CD14-positive monocyte (primary cell): ENCODE results near the gene ADGRG7. TPM values are rescaled to one million over a fixed set of nuclear protein-coding genes. Genes with fewer than 3 reads are reported as not detected.

Experiments used
- DNase-seq, 3 donors: peaks; one replicate each; pipeline ENCODE4 v3.0.0-alpha.2; 2011 to 2022
- H2AFZ ChIP-seq: 2 replicates; pipeline ENCODE4 v1.6.0; 2012; ENCODE audit warnings: mild to moderate bottlenecking, low read depth, low read length, inconsistent platforms; ENCODE audit not compliant: insufficient read depth, poor library complexity, severe bottlenecking
- H3K27ac ChIP-seq, 2 donors: 1 replicate in 1 of 2; 2 replicates in 1 of 2; pipeline ENCODE4 v1.5.1; 2012 to 2013; ENCODE audit warnings: low read length in 2 of 2, control low read depth in 1 of 2, inconsistent platforms in 1 of 2, low read depth in 1 of 2, mild to moderate bottlenecking in 1 of 2
- H3K27me3 ChIP-seq, 2 donors: one replicate each; pipeline versions ENCODE4 v1.6.0 to v1.6.1; 2011 to 2013; ENCODE audit warnings: low read length in 2 of 2; ENCODE audit not compliant: control insufficient read depth in 2 of 2, insufficient read depth in 2 of 2
- H3K36me3 ChIP-seq, 2 donors: replicated peaks in 1 of 2; 1 replicate in 1 of 2; 2 replicates in 1 of 2; pipeline versions ENCODE4 v1.5.1 to v1.6.1; 2012 to 2013; ENCODE audit warnings: low read length in 2 of 2, control low read depth in 1 of 2, inconsistent platforms in 1 of 2, mild to moderate bottlenecking in 1 of 2; ENCODE audit not compliant: insufficient read depth in 2 of 2, control insufficient read depth in 1 of 2
- H3K4me1 ChIP-seq, 2 donors: 1 replicate in 1 of 2; 2 replicates in 1 of 2; pipeline versions ENCODE4 v1.5.1 to v1.6.1; 2012 to 2013; ENCODE audit warnings: low read length in 2 of 2, control low read depth in 1 of 2, inconsistent platforms in 1 of 2, mild to moderate bottlenecking in 1 of 2, moderate library complexity in 1 of 2; ENCODE audit not compliant: insufficient read depth in 2 of 2, control insufficient read depth in 1 of 2
- H3K4me2 ChIP-seq: replicated peaks from 2 replicates; pipeline ENCODE3; 2012; ENCODE audit warnings: low read length, moderate library complexity, mild to moderate bottlenecking; ENCODE audit not compliant: poor library complexity, severe bottlenecking; ENCODE audit errors: extremely low read depth
- H3K4me3 ChIP-seq, 3 experiments: fragments of 200-600 bp in 1 of 3; sonication (generic) in 1 of 3; replicated peaks in 1 of 3; 1 replicate in 2 of 3; 2 replicates in 1 of 3; pipeline ENCODE4 v1.5.1; 2011 to 2013; ENCODE audit warnings: low read length in 3 of 3, mild to moderate bottlenecking in 3 of 3, control low read depth in 2 of 3, low read depth in 2 of 3, inconsistent platforms in 1 of 3, moderate library complexity in 1 of 3
- H3K79me2 ChIP-seq: 2 replicates; pipeline ENCODE4 v1.6.0; 2012; ENCODE audit warnings: mild to moderate bottlenecking, control low read depth, inconsistent platforms, low read length, moderate library complexity; ENCODE audit not compliant: insufficient read depth
- H3K9ac ChIP-seq: 2 replicates; pipeline ENCODE4 v1.6.0; 2017; ENCODE audit warnings: low read length, mild to moderate bottlenecking; ENCODE audit not compliant: insufficient read depth, poor library complexity, severe bottlenecking
- H3K9me3 ChIP-seq, 2 donors: replicated peaks in 1 of 2; 1 replicate in 1 of 2; 2 replicates in 1 of 2; pipeline versions ENCODE4 v1.5.1 to v1.6.1; 2012 to 2013; ENCODE audit warnings: low read length in 2 of 2, control low read depth in 1 of 2; ENCODE audit not compliant: control insufficient read depth in 1 of 2, insufficient read depth in 1 of 2
- H4K20me1 ChIP-seq: 2 replicates; pipeline ENCODE4 v1.6.0; 2012; ENCODE audit warnings: mild to moderate bottlenecking, low read length, control low read depth, moderate library complexity; ENCODE audit not compliant: insufficient read depth
- H3K27ac Mint-ChIP-seq, 7 donors: one replicate each; pipeline ENCODE4 v1.8.0; 2020; ENCODE audit warnings: mild to moderate bottlenecking in 7 of 7, mixed read lengths in 7 of 7, moderate library complexity in 6 of 7, inconsistent platforms in 2 of 7
- H3K27me3 Mint-ChIP-seq, 3 donors: one replicate each; pipeline ENCODE4 v1.8.0; 2021 to 2022; ENCODE audit warnings: low read depth in 3 of 3, mild to moderate bottlenecking in 3 of 3, mixed read lengths in 3 of 3, moderate library complexity in 3 of 3, inconsistent platforms in 1 of 3
- H3K36me3 Mint-ChIP-seq, 2 donors: one replicate each; pipeline ENCODE4 v1.8.0; 2020; ENCODE audit warnings: mixed read lengths in 2 of 2, inconsistent platforms in 1 of 2, mild to moderate bottlenecking in 1 of 2
- H3K4me1 Mint-ChIP-seq: one replicate; pipeline ENCODE4 v1.8.0; 2020; ENCODE audit warnings: mild to moderate bottlenecking, mixed read lengths
- H3K4me3 Mint-ChIP-seq, 2 donors: one replicate each; pipeline ENCODE4 v1.8.0; 2020; ENCODE audit warnings: mild to moderate bottlenecking in 2 of 2, mixed read lengths in 2 of 2, moderate library complexity in 1 of 2
- H3K9me3 Mint-ChIP-seq, 7 donors: one replicate each; pipeline ENCODE4 v1.8.0; 2020 to 2022; ENCODE audit warnings: mixed read lengths in 7 of 7, mild to moderate bottlenecking in 6 of 7, moderate library complexity in 6 of 7, inconsistent platforms in 2 of 7
- WGBS: methylation state at CpG from one replicate; pipeline ENCODE4 v1.1.5; 2013; ENCODE audit warnings: missing lambda C conversion rate; ENCODE audit not compliant: insufficient coverage; 5-methylcytosine and 5-hydroxymethylcytosine counted together
- intact Hi-C, 2 donors: fragments of 100-400 bp; cut with micrococcal nuclease; formaldehyde crosslinking; loops; one replicate each; pipeline versions ENCODE4 v1.15.0 to v1.15.1; 2023
- polyA plus RNA-seq, 3 donors: library from polyadenylated mRNA; depleted of rRNA in 1 of 3; unstranded in 2 of 3; stranded (reverse) in 1 of 3; fragments of 300-500 nt in 2 of 3; fragments of >200 nt in 1 of 3; fragmentation: Illumina TruSeq in 2 of 3; gene quantifications; 1 replicate in 2 of 3; 2 replicates in 1 of 3; pipeline ENCODE4 v1.2.3, GENCODE V29; 2012 to 2021
- TF ChIP-seq, protein P1 (sequence below): fragments of 200-600 bp; IDR thresholded peaks from one replicate; pipeline ENCODE4 v1.8.0; 2022; ENCODE audit warnings: antibody characterized with exemption, mild to moderate bottlenecking

Gene ADGRG7
- polyA plus RNA-seq, 3 donors, result not detected

GRCh38 chr3:100630664-100631063 is 21.3 kb downstream of the ADGRG7 start:
- Mint-ChIP-seq H3K4me3 (no peak overlapping the region), H3K4me1 (peaks cover 5% of the 10 kb centered on the region), H3K27me3 (no peaks in the 10 kb centered on the region), H3K36me3 (no peaks in the 10 kb centered on the region), H3K9me3 (peaks cover 0 to 2% (median 0%) of the 10 kb centered on the region in 7 donors), H3K27ac (no peak overlapping the region)
- no peak overlapping the region for H3K4me3 ChIP-seq
- H3K79me2 ChIP-seq, result no peaks in the 10 kb centered on the region
- no peaks in the 10 kb centered on the region for H3K27me3 ChIP-seq
- H3K9me3 ChIP-seq, result no peaks in the 10 kb centered on the region
- H2AFZ ChIP-seq, result no peak overlapping the region
- intact Hi-C loops, result no loop called here
- TF ChIP-seq, protein P1, sequence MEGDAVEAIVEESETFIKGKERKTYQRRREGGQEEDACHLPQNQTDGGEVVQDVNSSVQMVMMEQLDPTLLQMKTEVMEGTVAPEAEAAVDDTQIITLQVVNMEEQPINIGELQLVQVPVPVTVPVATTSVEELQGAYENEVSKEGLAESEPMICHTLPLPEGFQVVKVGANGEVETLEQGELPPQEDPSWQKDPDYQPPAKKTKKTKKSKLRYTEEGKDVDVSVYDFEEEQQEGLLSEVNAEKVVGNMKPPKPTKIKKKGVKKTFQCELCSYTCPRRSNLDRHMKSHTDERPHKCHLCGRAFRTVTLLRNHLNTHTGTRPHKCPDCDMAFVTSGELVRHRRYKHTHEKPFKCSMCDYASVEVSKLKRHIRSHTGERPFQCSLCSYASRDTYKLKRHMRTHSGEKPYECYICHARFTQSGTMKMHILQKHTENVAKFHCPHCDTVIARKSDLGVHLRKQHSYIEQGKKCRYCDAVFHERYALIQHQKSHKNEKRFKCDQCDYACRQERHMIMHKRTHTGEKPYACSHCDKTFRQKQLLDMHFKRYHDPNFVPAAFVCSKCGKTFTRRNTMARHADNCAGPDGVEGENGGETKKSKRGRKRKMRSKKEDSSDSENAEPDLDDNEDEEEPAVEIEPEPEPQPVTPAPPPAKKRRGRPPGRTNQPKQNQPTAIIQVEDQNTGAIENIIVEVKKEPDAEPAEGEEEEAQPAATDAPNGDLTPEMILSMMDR, result no peak
- no peaks in the 10 kb centered on the region for H3K36me3 ChIP-seq
- DNase-seq, result no peak
- peaks cover 0 to 2% of the 10 kb centered on the region in 2 donors for H3K4me1 ChIP-seq
- no peak overlapping the region for H3K9ac ChIP-seq
- no CpG with 5 or more reads among the region's 1 CpG for WGBS
- H3K4me2 ChIP-seq, result no peak overlapping the region
- no peaks in the 10 kb centered on the region for H4K20me1 ChIP-seq
- no peak overlapping the region for H3K27ac ChIP-seq

DNA sequence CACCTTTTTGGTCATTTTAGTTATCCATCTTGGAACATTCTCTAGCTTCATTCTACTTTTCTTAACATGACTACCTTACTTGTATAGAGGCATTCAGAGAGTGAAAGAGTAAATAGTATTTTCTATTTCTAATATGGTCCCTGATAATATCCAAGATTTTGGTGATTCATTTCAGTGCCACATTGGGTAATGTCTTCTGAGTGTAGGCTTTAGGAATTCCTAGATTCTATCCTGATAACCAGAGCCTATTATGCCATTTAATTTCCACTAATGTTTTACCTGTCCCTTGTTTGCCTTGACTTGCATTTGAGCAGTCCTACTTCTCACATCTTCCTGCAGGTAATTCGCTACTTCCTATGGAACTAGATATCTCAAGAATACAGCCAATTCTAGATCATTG is 21.8 kb downstream of the ADGRG7 start:
- intact Hi-C loops, result no loop called here
- no peak overlapping the region for H3K4me3 ChIP-seq
- no peaks in the 10 kb centered on the region for H3K9me3 ChIP-seq
- DNase-seq, result no peak
- H3K36me3 ChIP-seq, result no peaks in the 10 kb centered on the region
- H2AFZ ChIP-seq, result no peak overlapping the region
- 100% methylated on average over 1 of the region's 1 CpG for WGBS
- no peaks in the 10 kb centered on the region for H3K79me2 ChIP-seq
- H3K4me1 Mint-ChIP-seq, result peaks cover 5% of the 10 kb centered on the region
- H3K27ac ChIP-seq, result no peak overlapping the region
- H3K27me3 ChIP-seq, result no peaks in the 10 kb centered on the region
- H3K9ac ChIP-seq, result no peak overlapping the region
- no peak overlapping the region for H3K4me2 ChIP-seq
- H3K4me1 ChIP-seq, result peaks cover 0 to 2% of the 10 kb centered on the region in 2 donors
- no peak overlapping the region for H3K27ac Mint-ChIP-seq
- H4K20me1 ChIP-seq, result no peaks in the 10 kb centered on the region
- H3K9me3 Mint-ChIP-seq, result no peaks in the 10 kb centered on the region
- H3K27me3 Mint-ChIP-seq, result peaks cover 0 to 2% (median 0%) of the 10 kb centered on the region in 3 donors
- H3K4me3 Mint-ChIP-seq, result no peak overlapping the region
- TF ChIP-seq, protein P1, result no peak
- H3K36me3 Mint-ChIP-seq, result no peaks in the 10 kb centered on the region
